ENCODE measurements around the gene MZT2B.
A peak's percentile ranks its signal among the peaks of the same experiment; 100 is the strongest.
"Not testable (repeated sequence)": the region's sequence is repeated elsewhere in the genome, so short reads cannot be mapped to it uniquely, and the experiment has no call there.

Gene MZT2B

GRCh38 chr2:130156624-130157004 is 25.4 kb upstream of the MZT2B start:
- TF ChIP-seq CTCF (conservative IDR thresholded peaks at IDR 0.05; ENCODE audit: low read length): no peak
- no peak overlapping the region for H3K4me3 ChIP-seq (ENCODE audit: low read length)
- DNase-seq (ENCODE audit: low read depth): no peak

GRCh38 chr2:130157354-130157753 is 24.7 kb upstream of the MZT2B start:
- not testable (repeated sequence) for H3K4me3 ChIP-seq (ENCODE audit: low read length)
- DNase-seq (ENCODE audit: low read depth): peak; percentile 4

GRCh38 chr2:130157825-130158514 is 24.1 kb upstream of the MZT2B start:
- not testable (repeated sequence) for H3K4me3 ChIP-seq (ENCODE audit: low read length); DNase-seq (ENCODE audit: low read depth)

- no peak for DNase-seq (ENCODE audit: low read depth)
- no peak for TF ChIP-seq CTCF (conservative IDR thresholded peaks at IDR 0.05; ENCODE audit: low read length)
- no peak overlapping the region for H3K4me3 ChIP-seq (ENCODE audit: low read length)
Measured at GRCh38 chr2:130158631-130159030, 23.4 kb upstream of the MZT2B start.

GRCh38 chr2:130159376-130159775 is 22.7 kb upstream of the MZT2B start:
- not testable (repeated sequence) for DNase-seq (ENCODE audit: low read depth); H3K4me3 ChIP-seq (ENCODE audit: low read length)

- TF ChIP-seq CTCF (conservative IDR thresholded peaks at IDR 0.05; ENCODE audit: low read length): no peak
- no peak overlapping the region for H3K4me3 ChIP-seq (ENCODE audit: low read length)
- no peak for DNase-seq (ENCODE audit: low read depth)
Measured at GRCh38 chr2:130160131-130160530, 21.9 kb upstream of the MZT2B start.

GRCh38 chr2:130160838-130161705 is 21.0 kb upstream of the MZT2B start:
- not testable (repeated sequence) for H3K4me3 ChIP-seq (ENCODE audit: low read length); DNase-seq (ENCODE audit: low read depth)

- not testable (repeated sequence) for H3K4me3 ChIP-seq (ENCODE audit: low read length); DNase-seq (ENCODE audit: low read depth)
Measured at GRCh38 chr2:130162486-130162885, 19.6 kb upstream of the MZT2B start.

- no peak for DNase-seq (ENCODE audit: low read depth)
- no peak for TF ChIP-seq CTCF (conservative IDR thresholded peaks at IDR 0.05; ENCODE audit: low read length)
- H3K4me3 ChIP-seq (ENCODE audit: low read length): no peak overlapping the region
Measured at GRCh38 chr2:130162968-130163367, 19.1 kb upstream of the MZT2B start.

Data from AG10803 (cell line).